ENCODE data around the gene SERPINF2. TPM values are rescaled to one million over a fixed set of nuclear protein-coding genes. Genes with fewer than 3 reads are reported as not detected.

The SERPINF2 gene
- total RNA-seq, 1 donor from 2014 or later = 0.19 TPM

- Mint-ChIP-seq H3K9me3 (no peaks in the 10 kb centered on the region), H3K27ac (ENCODE audit: unreplicated experiment) (no peak overlapping the region), H3K27me3 (ENCODE audit: low read depth) (no peaks in the 10 kb centered on the region), H3K4me3 (no peak overlapping the region), H3K4me1 (peaks cover 6% of the 10 kb centered on the region), H3K36me3 (ENCODE audit: low read depth) (no peaks in the 10 kb centered on the region)
- TF ChIP-seq CTCF (conservative IDR thresholded peaks at IDR 0.05) = no peak
- DNase-seq (ENCODE audit: low read depth, low spot score) = no peak
Measured at GRCh38 chr17:1752425-1753262, 10.0 kb downstream of the SERPINF2 start.

GRCh38 chr17:1753767-1754429 is 11.2 kb downstream of the SERPINF2 start:
- H3K27me3 Mint-ChIP-seq (ENCODE audit: low read depth) = no peaks in the 10 kb centered on the region
- no peaks in the 10 kb centered on the region for H3K9me3 Mint-ChIP-seq
- no peak for TF ChIP-seq CTCF (conservative IDR thresholded peaks at IDR 0.05)
- no peak overlapping the region for H3K27ac Mint-ChIP-seq (ENCODE audit: unreplicated experiment)
- H3K36me3 Mint-ChIP-seq (ENCODE audit: low read depth) = no peaks in the 10 kb centered on the region
- H3K4me3 Mint-ChIP-seq = no peak overlapping the region
- DNase-seq (ENCODE audit: low read depth, low spot score) = no peak
- peaks cover 6% of the 10 kb centered on the region for H3K4me1 Mint-ChIP-seq

DNA sequence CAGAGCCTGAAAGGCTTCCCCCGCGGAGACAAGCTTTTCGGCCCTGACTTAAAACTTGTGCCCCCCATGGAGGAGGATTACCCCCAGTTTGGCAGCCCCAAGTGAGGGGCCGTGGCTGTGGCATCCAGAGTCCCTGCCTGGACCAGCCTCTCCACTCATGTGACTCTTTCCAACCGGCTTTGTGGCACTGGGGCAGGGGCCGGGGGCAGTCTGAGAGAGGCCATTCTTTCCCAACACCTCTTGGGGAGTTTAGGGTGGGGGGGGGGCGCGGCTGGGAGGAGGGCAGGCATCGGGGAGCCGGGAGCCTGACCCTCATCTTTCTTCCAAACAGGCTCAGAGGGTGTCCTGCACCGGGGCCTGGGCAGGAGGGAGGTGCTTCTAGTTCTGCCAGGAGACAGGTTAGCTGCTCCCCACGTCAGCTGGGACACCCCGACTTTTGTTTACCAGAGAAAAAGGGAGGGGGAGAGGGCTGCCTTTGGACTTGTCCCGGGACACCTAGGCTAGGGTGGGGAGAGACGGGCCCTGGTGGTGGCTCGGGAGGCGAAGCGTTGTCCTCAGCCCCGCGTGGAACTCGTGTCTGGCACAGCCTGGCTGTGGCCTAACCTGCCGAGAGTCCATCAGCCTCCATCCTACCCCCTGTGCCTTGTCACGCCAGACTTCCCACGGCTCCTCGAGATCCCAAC is 11.9 kb downstream of the SERPINF2 start:
- peaks cover 6% of the 10 kb centered on the region for H3K4me1 Mint-ChIP-seq
- TF ChIP-seq CTCF (conservative IDR thresholded peaks at IDR 0.05) = no peak
- H3K4me3 Mint-ChIP-seq = no peak overlapping the region
- H3K9me3 Mint-ChIP-seq = no peaks in the 10 kb centered on the region
- H3K36me3 Mint-ChIP-seq (ENCODE audit: low read depth) = no peaks in the 10 kb centered on the region
- no peaks in the 10 kb centered on the region for H3K27me3 Mint-ChIP-seq (ENCODE audit: low read depth)
- no peak for DNase-seq (ENCODE audit: low read depth, low spot score)
- peak overlapping the region; percentile 45 for H3K27ac Mint-ChIP-seq (ENCODE audit: unreplicated experiment)

- Mint-ChIP-seq H3K27ac (ENCODE audit: unreplicated experiment) (peak overlapping the region; percentile 45), H3K9me3 (no peaks in the 10 kb centered on the region), H3K4me3 (no peak overlapping the region), H3K4me1 (peaks cover 6% of the 10 kb centered on the region), H3K36me3 (ENCODE audit: low read depth) (no peaks in the 10 kb centered on the region), H3K27me3 (ENCODE audit: low read depth) (no peaks in the 10 kb centered on the region)
- no peak for TF ChIP-seq CTCF (conservative IDR thresholded peaks at IDR 0.05)
- DNase-seq (ENCODE audit: low read depth, low spot score) = no peak
Measured at GRCh38 chr17:1755252-1755826, 12.7 kb downstream of the SERPINF2 start.

DNA sequence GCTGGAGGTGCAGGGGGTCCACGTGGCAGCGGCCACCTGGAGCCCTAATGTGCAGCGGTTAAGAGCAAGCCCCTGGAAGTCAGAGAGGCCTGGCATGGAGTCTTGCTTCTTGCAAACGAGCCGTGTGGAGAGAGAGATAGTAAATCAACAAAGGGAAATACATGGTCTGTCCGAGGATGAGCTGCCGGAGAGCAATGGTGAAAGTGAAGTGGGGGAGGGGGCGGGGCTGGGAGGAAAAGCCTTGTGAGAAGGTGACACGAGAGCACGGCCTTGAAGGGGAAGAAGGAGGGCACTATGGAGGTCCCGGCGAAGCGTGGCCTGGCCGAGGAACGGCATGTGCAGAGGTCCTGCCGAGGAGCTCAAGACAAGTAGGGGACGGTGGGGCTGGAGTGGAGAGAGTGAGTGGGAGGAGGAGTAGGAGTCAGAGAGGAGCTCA is 13.2 kb downstream of the SERPINF2 start:
- TF ChIP-seq CTCF (conservative IDR thresholded peaks at IDR 0.05) = no peak
- H3K9me3 Mint-ChIP-seq = no peaks in the 10 kb centered on the region
- no peak for DNase-seq (ENCODE audit: low read depth, low spot score)
- H3K27ac Mint-ChIP-seq (ENCODE audit: unreplicated experiment) = peak overlapping the region; percentile 85
- peaks cover 6% of the 10 kb centered on the region for H3K4me1 Mint-ChIP-seq
- no peaks in the 10 kb centered on the region for H3K36me3 Mint-ChIP-seq (ENCODE audit: low read depth)
- no peaks in the 10 kb centered on the region for H3K27me3 Mint-ChIP-seq (ENCODE audit: low read depth)
- no peak overlapping the region for H3K4me3 Mint-ChIP-seq
